Mesothelial cell of epicardium (in vitro differentiated cells): ENCODE data around the gene SLCO4A1. TPM values are rescaled to one million over a fixed set of nuclear protein-coding genes. Genes with fewer than 3 reads are reported as not detected.

ENCODE experiments used
- DNase-seq, 2 experiments: peaks; one replicate each; pipeline ENCODE4 v3.0.0; 2021; ENCODE audit warnings: low spot score in 2 of 2; ENCODE audit not compliant: unreplicated experiment in 2 of 2
- H3K27ac Mint-ChIP-seq: 2 replicates; pipeline ENCODE4 v1.8.0; 2021; ENCODE audit warnings: mixed read lengths
- H3K27me3 Mint-ChIP-seq: 2 replicates; pipeline ENCODE4 v1.8.0; 2021; ENCODE audit warnings: low read depth, mixed read lengths
- H3K36me3 Mint-ChIP-seq: 2 replicates; pipeline ENCODE4 v1.8.0; 2021; ENCODE audit warnings: mixed read lengths
- H3K4me1 Mint-ChIP-seq: 2 replicates; pipeline ENCODE4 v1.8.0; 2021; ENCODE audit warnings: mixed read lengths
- H3K4me3 Mint-ChIP-seq: 2 replicates; pipeline ENCODE4 v1.8.0; 2021; ENCODE audit warnings: mild to moderate bottlenecking, moderate library complexity, mixed read lengths
- H3K9me3 Mint-ChIP-seq: 2 replicates; pipeline ENCODE4 v1.8.0; 2021; ENCODE audit warnings: mixed read lengths
- CTCF ChIP-seq: fragments of 200-600 bp; sonication (generic); IDR thresholded peaks from one replicate; pipeline ENCODE4 v1.5.0; 2021; ENCODE audit warnings: antibody characterized with exemption; ENCODE audit not compliant: unreplicated experiment
- total RNA-seq: library from RNA; stranded (reverse); gene quantifications from 3 replicates; pipeline ENCODE4 v1.2.1, GENCODE V29; 2021

The SLCO4A1 gene
- total RNA-seq, 1 donor from 2014 or later = 3.7 TPM

GRCh38 chr20:62714799-62715198, 72.5 kb downstream of the SLCO4A1 start:
- H3K27me3 Mint-ChIP-seq = peaks cover 77% of the 10 kb centered on the region
- TF ChIP-seq CTCF = no peak

GRCh38 chr20:62715201-62715600, 72.9 kb downstream of the SLCO4A1 start:
- no peak for DNase-seq
- Mint-ChIP-seq H3K27me3 (peaks cover 73% of the 10 kb centered on the region), H3K27ac (no peak overlapping the region), H3K4me3 (no peak overlapping the region), H3K4me1 (no peaks in the 10 kb centered on the region), H3K36me3 (peaks cover 3% of the 10 kb centered on the region), H3K9me3 (peaks cover 11% of the 10 kb centered on the region)
- no peak for TF ChIP-seq CTCF

More at GRCh38 chr20:62714799-62715198, 72.5 kb downstream of the SLCO4A1 start:
- no peak for DNase-seq
- H3K9me3 Mint-ChIP-seq = peaks cover 9% of the 10 kb centered on the region
- no peak overlapping the region for H3K4me3 Mint-ChIP-seq
- H3K27ac Mint-ChIP-seq = no peak overlapping the region
- no peaks in the 10 kb centered on the region for H3K4me1 Mint-ChIP-seq
- H3K36me3 Mint-ChIP-seq = peaks cover 3% of the 10 kb centered on the region

- no peak for TF ChIP-seq CTCF
- H3K4me1 Mint-ChIP-seq = no peaks in the 10 kb centered on the region
- peaks cover 67% of the 10 kb centered on the region for H3K27me3 Mint-ChIP-seq
- peaks cover 20% of the 10 kb centered on the region for H3K9me3 Mint-ChIP-seq
- peaks cover 3% of the 10 kb centered on the region for H3K36me3 Mint-ChIP-seq
- no peak for DNase-seq
- no peak overlapping the region for H3K27ac Mint-ChIP-seq
- no peak overlapping the region for H3K4me3 Mint-ChIP-seq
Observed at GRCh38 chr20:62716198-62716940, 74.1 kb downstream of the SLCO4A1 start.

- peaks cover 26% of the 10 kb centered on the region for H3K9me3 Mint-ChIP-seq
- no peak for TF ChIP-seq CTCF
- no peak for DNase-seq
- no peak overlapping the region for H3K27ac Mint-ChIP-seq
- H3K4me3 Mint-ChIP-seq = no peak overlapping the region
- H3K36me3 Mint-ChIP-seq = peaks cover 3% of the 10 kb centered on the region
- no peaks in the 10 kb centered on the region for H3K4me1 Mint-ChIP-seq
- H3K27me3 Mint-ChIP-seq = peaks cover 67% of the 10 kb centered on the region
Observed at GRCh38 chr20:62716941-62717310, 74.6 kb downstream of the SLCO4A1 start.

DNA sequence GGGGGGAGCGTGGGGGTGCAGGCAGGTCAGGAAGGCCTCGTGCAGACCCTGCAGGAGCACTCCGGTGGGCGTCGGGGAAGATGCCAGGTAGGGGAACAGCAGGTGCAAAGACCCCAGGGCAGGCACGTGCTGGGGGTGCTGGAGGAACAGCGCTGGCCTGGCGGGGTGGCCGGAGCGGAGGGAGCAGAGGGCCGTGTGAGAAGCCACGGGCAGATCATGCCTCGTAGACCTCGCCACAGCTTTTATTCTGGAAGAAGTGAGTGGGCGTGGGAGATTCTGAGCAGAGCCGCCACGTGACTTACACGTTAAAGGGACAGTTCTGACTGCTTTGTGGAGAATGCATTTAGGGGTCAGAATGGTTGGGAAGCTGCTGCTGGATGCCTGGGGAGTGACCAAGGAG, 75.6 kb downstream of the SLCO4A1 start:
- H3K4me1 Mint-ChIP-seq = no peaks in the 10 kb centered on the region
- no peak for TF ChIP-seq CTCF
- H3K27me3 Mint-ChIP-seq = peaks cover 65% of the 10 kb centered on the region
- peaks cover 31% of the 10 kb centered on the region for H3K9me3 Mint-ChIP-seq
- H3K36me3 Mint-ChIP-seq = peaks cover 3% of the 10 kb centered on the region
- no peak overlapping the region for H3K27ac Mint-ChIP-seq
- no peak for DNase-seq
- no peak overlapping the region for H3K4me3 Mint-ChIP-seq
